Liver (tissue), 9 donors: Measurements from ENCODE around the gene SPEN. TPM values are rescaled to one million over a fixed set of nuclear protein-coding genes. Genes with fewer than 3 reads are reported as not detected.

Source experiments
- DNase-seq: peaks from one replicate; pipeline ENCODE4 v3.0.0-alpha.2; 2017; ENCODE audit warnings: low spot score
- H3K27ac ChIP-seq, 2 donors: one replicate each; pipeline ENCODE4 v1.7.0; 2013; ENCODE audit warnings: inconsistent platforms in 2 of 2, low read length in 2 of 2, control low read depth in 1 of 2, low read depth in 1 of 2, mild to moderate bottlenecking in 1 of 2
- H3K27me3 ChIP-seq, 4 donors: one replicate each; pipeline versions ENCODE4 v1.6.1 to v1.7.0; 2013; ENCODE audit warnings: low read length in 3 of 4, inconsistent platforms in 1 of 4, mild to moderate bottlenecking in 1 of 4, moderate library complexity in 1 of 4; ENCODE audit not compliant: control insufficient read depth in 4 of 4, insufficient read depth in 4 of 4
- H3K36me3 ChIP-seq, 4 donors: one replicate each; pipeline versions ENCODE4 v1.6.1 to v1.7.0; 2013; ENCODE audit warnings: low read length in 3 of 4, mild to moderate bottlenecking in 3 of 4, low read depth in 1 of 4, moderate library complexity in 1 of 4; ENCODE audit not compliant: control insufficient read depth in 4 of 4, insufficient read depth in 3 of 4
- H3K4me1 ChIP-seq, 4 donors: one replicate each; pipeline versions ENCODE4 v1.6.1 to v1.7.0; 2013; ENCODE audit warnings: low read length in 3 of 4, mild to moderate bottlenecking in 3 of 4, moderate library complexity in 1 of 4; ENCODE audit not compliant: control insufficient read depth in 4 of 4, insufficient read depth in 4 of 4
- H3K4me3 ChIP-seq, 3 donors: one replicate each; pipeline versions ENCODE4 v1.6.1 to v1.7.0; 2013; ENCODE audit warnings: low read length in 3 of 3, control low read depth in 1 of 3, low read depth in 1 of 3, mild to moderate bottlenecking in 1 of 3
- H3K9ac ChIP-seq, 2 donors: one replicate each; pipeline ENCODE4 v1.7.0; 2013; ENCODE audit warnings: low read length in 2 of 2, mild to moderate bottlenecking in 2 of 2, moderate library complexity in 2 of 2, control low read depth in 1 of 2, low read depth in 1 of 2
- H3K9me3 ChIP-seq, 4 donors: one replicate each; pipeline versions ENCODE4 v1.6.1 to v1.7.0; 2013; ENCODE audit warnings: low read length in 3 of 4; ENCODE audit not compliant: control insufficient read depth in 4 of 4
- EGR1 ChIP-seq, 2 donors: IDR thresholded peaks; 2 replicates each; pipeline ENCODE4 v1.6.1; 2016 to 2018; ENCODE audit warnings: antibody characterized with exemption in 2 of 2, low read depth in 2 of 2
- FOXA1 ChIP-seq: IDR thresholded peaks from 2 replicates; pipeline ENCODE4 v1.6.1; 2016; ENCODE audit warnings: antibody characterized with exemption
- FOXA2 ChIP-seq: IDR thresholded peaks from 2 replicates; pipeline ENCODE4 v1.6.1; 2016; ENCODE audit warnings: antibody characterized with exemption
- GABPA ChIP-seq, 2 donors: IDR thresholded peaks in 1 of 2; conservative IDR thresholded peaks in 1 of 2; 2 replicates each; pipeline ENCODE4 v1.6.1; 2016; ENCODE audit warnings: antibody characterized with exemption in 2 of 2, mild to moderate bottlenecking in 1 of 2, moderate library complexity in 1 of 2
- HNF4A ChIP-seq, 2 donors: conservative IDR thresholded peaks; 2 replicates each; pipeline ENCODE4 v1.6.1; 2016; ENCODE audit warnings: antibody characterized with exemption in 2 of 2, mild to moderate bottlenecking in 2 of 2
- HNF4G ChIP-seq: IDR thresholded peaks from 2 replicates; pipeline ENCODE4 v1.6.1; 2016; ENCODE audit warnings: antibody characterized with exemption
- JUND ChIP-seq, 2 donors: IDR thresholded peaks; 2 replicates each; pipeline ENCODE4 v1.6.1; 2016; ENCODE audit warnings: antibody characterized with exemption in 2 of 2
- RAD21 ChIP-seq, 2 donors: IDR thresholded peaks; 2 replicates each; pipeline ENCODE4 v1.6.1; 2016; ENCODE audit warnings: antibody characterized with exemption in 2 of 2, mild to moderate bottlenecking in 2 of 2
- RXRA ChIP-seq, 2 donors: IDR thresholded peaks; 2 replicates each; pipeline ENCODE4 v1.6.1; 2017 to 2018; ENCODE audit warnings: antibody characterized with exemption in 2 of 2, mild to moderate bottlenecking in 1 of 2
- SP1 ChIP-seq: IDR thresholded peaks from 2 replicates; pipeline ENCODE4 v1.6.1; 2018; ENCODE audit warnings: antibody characterized with exemption, mild to moderate bottlenecking
- TAF1 ChIP-seq: conservative IDR thresholded peaks from 2 replicates; pipeline ENCODE4 v1.6.1; 2016; ENCODE audit warnings: antibody characterized with exemption, mild to moderate bottlenecking
- YY1 ChIP-seq: IDR thresholded peaks from 2 replicates; pipeline ENCODE4 v1.6.1; 2016; ENCODE audit warnings: antibody characterized with exemption, mild to moderate bottlenecking
- WGBS: extraction: QIAGEN DNeasy Blood & Tissue Kit; methylation state at CpG from one replicate; pipeline ENCODE4 v1.1.7; 2013; 5-methylcytosine and 5-hydroxymethylcytosine counted together
- polyA plus RNA-seq, 2 donors: library from polyadenylated mRNA; stranded (reverse) in 1 of 2; unstranded in 1 of 2; fragments of 200-250 nt in 1 of 2; fragments of >200 nt in 1 of 2; fragmentation: Nextera tagmentation in 1 of 2; extraction: Ambion mirVana in 1 of 2; gene quantifications; one replicate each; pipeline versions ENCODE4 v1.2.1 to v1.2.3, GENCODE V29; 2013 to 2015
- total RNA-seq, 2 donors: library from RNA; depleted of rRNA; stranded (reverse); fragments of >200 nt; gene quantifications; one replicate each; pipeline ENCODE4 v1.2.3, GENCODE V29; 2014
- TF ChIP-seq, protein P1 (sequence below): IDR thresholded peaks from 2 replicates; pipeline ENCODE4 v1.6.1; 2016; ENCODE audit warnings: antibody characterized with exemption, mild to moderate bottlenecking
- TF ChIP-seq, protein P2 (sequence below): fragments of 150-350 bp; IDR thresholded peaks from 2 replicates; pipeline ENCODE4 v1.5.1; 2017; ENCODE audit warnings: improper control_type of control experiment, low read depth, low read length; ENCODE audit not compliant: missing input control
- TF ChIP-seq, protein P3 (sequence below): IDR thresholded peaks from 2 replicates; pipeline ENCODE4 v1.6.1; 2016; ENCODE audit warnings: antibody characterized with exemption
- TF ChIP-seq, protein P4 (sequence below): IDR thresholded peaks from 2 replicates; pipeline ENCODE4 v1.6.1; 2016; ENCODE audit warnings: antibody characterized with exemption
- TF ChIP-seq, protein P5 (sequence below): IDR thresholded peaks from 2 replicates; pipeline ENCODE4 v1.6.1; 2016; ENCODE audit warnings: antibody characterized with exemption
- donor health status: healthy.
- donor health status: healthy.
- donor health status: healthy.
- donor health status: healthy.
- donor health status: healthy.

Gene SPEN
- total and polyA plus RNA-seq, 4 donors = 7.4 to 29.4 (median 15.2) TPM

DNA sequence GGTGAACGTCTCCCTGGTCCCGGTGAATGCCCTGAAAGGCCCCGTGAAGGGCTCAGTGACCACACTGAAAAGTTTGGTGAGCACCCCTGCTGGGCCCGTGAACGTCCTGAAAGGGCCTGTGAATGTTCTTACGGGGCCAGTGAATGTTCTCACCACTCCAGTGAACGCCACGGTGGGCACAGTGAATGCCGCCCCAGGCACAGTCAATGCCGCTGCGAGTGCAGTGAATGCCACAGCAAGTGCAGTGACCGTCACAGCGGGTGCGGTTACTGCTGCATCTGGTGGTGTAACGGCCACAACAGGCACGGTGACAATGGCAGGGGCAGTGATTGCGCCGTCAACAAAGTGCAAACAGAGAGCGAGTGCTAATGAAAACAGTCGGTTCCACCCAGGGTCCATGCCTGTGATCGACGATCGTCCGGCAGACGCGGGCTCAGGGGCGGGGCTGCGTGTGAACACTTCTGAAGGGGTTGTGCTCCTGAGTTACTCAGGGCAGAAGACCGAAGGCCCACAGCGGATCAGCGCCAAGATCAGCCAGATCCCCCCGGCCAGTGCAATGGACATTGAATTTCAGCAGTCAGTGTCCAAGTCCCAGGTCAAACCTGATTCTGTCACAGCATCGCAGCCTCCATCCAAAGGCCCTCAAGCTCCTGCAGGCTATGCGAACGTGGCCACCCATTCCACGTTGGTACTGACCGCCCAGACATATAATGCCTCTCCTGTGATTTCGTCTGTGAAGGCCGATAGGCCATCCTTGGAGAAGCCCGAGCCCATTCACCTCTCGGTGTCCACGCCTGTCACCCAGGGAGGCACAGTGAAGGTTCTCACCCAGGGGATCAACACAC, 86.9 kb downstream of the SPEN start:
- Histone ChIP-seq H3K9me3 (no peaks in the 10 kb centered on the region), H3K4me1 (peaks cover 0 to 13% (median 6%) of the 10 kb centered on the region in 4 donors), H3K27me3 (no peaks in the 10 kb centered on the region), H3K36me3 (peaks cover 26 to 90% (median 56%) of the 10 kb centered on the region in 4 donors), H3K9ac (no peak overlapping the region), H3K27ac (no peak overlapping the region), H3K4me3 (no peak overlapping the region)
- WGBS = 94% methylated on average over 42 of the region's 42 CpGs
- TF ChIP-seq, protein P1, sequence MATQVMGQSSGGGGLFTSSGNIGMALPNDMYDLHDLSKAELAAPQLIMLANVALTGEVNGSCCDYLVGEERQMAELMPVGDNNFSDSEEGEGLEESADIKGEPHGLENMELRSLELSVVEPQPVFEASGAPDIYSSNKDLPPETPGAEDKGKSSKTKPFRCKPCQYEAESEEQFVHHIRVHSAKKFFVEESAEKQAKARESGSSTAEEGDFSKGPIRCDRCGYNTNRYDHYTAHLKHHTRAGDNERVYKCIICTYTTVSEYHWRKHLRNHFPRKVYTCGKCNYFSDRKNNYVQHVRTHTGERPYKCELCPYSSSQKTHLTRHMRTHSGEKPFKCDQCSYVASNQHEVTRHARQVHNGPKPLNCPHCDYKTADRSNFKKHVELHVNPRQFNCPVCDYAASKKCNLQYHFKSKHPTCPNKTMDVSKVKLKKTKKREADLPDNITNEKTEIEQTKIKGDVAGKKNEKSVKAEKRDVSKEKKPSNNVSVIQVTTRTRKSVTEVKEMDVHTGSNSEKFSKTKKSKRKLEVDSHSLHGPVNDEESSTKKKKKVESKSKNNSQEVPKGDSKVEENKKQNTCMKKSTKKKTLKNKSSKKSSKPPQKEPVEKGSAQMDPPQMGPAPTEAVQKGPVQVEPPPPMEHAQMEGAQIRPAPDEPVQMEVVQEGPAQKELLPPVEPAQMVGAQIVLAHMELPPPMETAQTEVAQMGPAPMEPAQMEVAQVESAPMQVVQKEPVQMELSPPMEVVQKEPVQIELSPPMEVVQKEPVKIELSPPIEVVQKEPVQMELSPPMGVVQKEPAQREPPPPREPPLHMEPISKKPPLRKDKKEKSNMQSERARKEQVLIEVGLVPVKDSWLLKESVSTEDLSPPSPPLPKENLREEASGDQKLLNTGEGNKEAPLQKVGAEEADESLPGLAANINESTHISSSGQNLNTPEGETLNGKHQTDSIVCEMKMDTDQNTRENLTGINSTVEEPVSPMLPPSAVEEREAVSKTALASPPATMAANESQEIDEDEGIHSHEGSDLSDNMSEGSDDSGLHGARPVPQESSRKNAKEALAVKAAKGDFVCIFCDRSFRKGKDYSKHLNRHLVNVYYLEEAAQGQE = no peak
- no peak for TF ChIP-seq EGR1 (IDR thresholded peaks at IDR 0.05; ENCODE audit: low read depth in 2 of 2)
- TF ChIP-seq GABPA (IDR thresholded peaks at IDR 0.05 in 1 of 2, conservative IDR thresholded peaks at IDR 0.05 in 1 of 2) = no peak
- TF ChIP-seq HNF4A (conservative IDR thresholded peaks at IDR 0.05) = no peak
- TF ChIP-seq JUND (IDR thresholded peaks at IDR 0.05) = no peak
- no peak for TF ChIP-seq FOXA2
- TF ChIP-seq TAF1 = no peak
- TF ChIP-seq, protein P2, sequence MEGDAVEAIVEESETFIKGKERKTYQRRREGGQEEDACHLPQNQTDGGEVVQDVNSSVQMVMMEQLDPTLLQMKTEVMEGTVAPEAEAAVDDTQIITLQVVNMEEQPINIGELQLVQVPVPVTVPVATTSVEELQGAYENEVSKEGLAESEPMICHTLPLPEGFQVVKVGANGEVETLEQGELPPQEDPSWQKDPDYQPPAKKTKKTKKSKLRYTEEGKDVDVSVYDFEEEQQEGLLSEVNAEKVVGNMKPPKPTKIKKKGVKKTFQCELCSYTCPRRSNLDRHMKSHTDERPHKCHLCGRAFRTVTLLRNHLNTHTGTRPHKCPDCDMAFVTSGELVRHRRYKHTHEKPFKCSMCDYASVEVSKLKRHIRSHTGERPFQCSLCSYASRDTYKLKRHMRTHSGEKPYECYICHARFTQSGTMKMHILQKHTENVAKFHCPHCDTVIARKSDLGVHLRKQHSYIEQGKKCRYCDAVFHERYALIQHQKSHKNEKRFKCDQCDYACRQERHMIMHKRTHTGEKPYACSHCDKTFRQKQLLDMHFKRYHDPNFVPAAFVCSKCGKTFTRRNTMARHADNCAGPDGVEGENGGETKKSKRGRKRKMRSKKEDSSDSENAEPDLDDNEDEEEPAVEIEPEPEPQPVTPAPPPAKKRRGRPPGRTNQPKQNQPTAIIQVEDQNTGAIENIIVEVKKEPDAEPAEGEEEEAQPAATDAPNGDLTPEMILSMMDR = no peak
- no peak for TF ChIP-seq SP1
- no peak for TF ChIP-seq FOXA1
- TF ChIP-seq, protein P3, sequence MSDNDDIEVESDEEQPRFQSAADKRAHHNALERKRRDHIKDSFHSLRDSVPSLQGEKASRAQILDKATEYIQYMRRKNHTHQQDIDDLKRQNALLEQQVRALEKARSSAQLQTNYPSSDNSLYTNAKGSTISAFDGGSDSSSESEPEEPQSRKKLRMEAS = no peak
- TF ChIP-seq YY1 = no peak
- no peak for TF ChIP-seq RXRA (IDR thresholded peaks at IDR 0.05)
- no peak for TF ChIP-seq RAD21 (IDR thresholded peaks at IDR 0.05)
- TF ChIP-seq, protein P4, sequence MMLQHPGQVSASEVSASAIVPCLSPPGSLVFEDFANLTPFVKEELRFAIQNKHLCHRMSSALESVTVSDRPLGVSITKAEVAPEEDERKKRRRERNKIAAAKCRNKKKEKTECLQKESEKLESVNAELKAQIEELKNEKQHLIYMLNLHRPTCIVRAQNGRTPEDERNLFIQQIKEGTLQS = no peak
- TF ChIP-seq, protein P5, sequence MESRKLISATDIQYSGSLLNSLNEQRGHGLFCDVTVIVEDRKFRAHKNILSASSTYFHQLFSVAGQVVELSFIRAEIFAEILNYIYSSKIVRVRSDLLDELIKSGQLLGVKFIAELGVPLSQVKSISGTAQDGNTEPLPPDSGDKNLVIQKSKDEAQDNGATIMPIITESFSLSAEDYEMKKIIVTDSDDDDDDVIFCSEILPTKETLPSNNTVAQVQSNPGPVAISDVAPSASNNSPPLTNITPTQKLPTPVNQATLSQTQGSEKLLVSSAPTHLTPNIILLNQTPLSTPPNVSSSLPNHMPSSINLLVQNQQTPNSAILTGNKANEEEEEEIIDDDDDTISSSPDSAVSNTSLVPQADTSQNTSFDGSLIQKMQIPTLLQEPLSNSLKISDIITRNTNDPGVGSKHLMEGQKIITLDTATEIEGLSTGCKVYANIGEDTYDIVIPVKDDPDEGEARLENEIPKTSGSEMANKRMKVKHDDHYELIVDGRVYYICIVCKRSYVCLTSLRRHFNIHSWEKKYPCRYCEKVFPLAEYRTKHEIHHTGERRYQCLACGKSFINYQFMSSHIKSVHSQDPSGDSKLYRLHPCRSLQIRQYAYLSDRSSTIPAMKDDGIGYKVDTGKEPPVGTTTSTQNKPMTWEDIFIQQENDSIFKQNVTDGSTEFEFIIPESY = no peak
- no peak for TF ChIP-seq HNF4G
- DNase-seq = no peak
